NCI-H2081 (cell line): Measurements from ENCODE around the gene BMAL1.

Experiments used
- DNase-seq, 2 experiments: peaks; one replicate each; lab custom pipeline; 2025; lab: John Stamatoyannopoulos, UW

BMAL1 gene

GRCh38 chr11:13316528-13316961 is 39.0 kb downstream of the BMAL1 start:
- no peak for DNase-seq

DNA sequence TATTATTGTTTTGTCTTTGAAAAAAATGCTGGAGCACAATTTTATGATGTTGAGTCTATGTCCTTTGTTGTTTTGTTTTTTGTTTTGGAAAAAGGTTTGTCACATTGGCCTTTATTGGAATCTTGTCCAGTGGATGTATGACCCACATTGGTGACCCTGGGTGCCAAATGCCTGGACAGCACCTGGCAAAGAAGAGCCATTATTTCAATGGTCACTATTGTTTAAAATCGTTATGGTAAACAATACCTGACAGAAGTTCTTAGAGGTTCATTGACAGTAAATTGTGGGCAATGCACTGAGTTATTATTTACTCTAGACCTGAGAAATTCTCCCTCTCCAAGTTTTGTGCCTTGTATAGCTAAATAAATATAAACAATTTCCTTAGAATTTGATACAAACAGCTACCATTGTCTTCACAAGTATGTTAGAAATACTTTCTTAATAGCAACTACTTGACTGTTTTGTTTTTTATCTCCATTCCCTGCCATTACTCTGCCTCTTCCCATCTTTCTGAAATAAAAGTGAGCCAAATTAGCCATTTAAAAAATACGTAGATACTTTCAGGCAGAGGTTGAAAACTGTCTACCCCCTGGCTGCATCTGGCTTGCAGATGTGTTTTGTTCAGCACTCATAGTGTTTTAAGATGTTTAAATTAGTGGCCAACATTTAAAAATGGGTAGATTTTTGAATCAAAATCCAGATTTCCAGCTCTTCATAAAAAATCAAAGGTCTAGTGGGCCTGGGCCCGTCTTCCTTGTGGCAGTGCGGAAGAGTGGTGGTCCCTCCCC is 39.9 kb downstream of the BMAL1 start:
- no peak for DNase-seq

DNA sequence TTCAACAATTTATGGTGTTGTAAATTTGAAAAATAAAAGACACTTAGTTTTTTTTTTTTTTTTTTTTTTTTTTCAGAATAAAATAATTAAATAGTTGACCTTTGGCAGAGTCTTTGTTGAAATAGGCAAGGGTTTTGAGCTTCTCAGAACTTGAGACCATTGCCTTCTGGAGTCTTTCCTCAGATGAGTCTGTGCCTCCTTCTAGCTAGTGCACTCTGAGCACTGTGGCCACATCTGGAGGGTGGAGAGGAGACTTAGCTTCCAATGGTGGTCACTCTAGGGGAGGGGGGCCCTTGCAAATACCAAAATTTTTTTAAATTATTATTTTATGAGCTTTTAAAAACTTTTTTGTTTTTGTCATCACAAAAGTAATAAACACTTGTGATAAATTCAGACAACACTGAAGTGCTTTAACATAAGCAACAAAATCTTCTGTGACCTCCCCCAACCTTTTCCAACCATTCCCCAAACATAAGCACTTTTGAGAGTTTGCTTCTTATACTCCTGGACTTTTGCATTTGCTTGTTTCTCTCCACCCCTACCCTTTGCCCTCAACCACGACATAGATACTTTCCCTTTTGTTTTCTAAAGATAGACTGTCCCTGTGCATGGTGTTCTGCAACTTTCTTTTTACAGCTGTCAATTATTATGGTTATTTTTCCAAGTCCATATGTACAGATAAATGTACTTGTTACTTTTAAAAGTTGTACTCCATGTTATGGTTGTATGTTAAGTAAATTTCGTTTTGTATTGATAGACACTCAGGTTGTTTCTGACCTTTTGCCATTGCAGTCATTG is 41.1 kb downstream of the BMAL1 start:
- DNase-seq: no peak

- no peak for DNase-seq
Measured at GRCh38 chr11:13320688-13321087, 43.1 kb downstream of the BMAL1 start.

DNA sequence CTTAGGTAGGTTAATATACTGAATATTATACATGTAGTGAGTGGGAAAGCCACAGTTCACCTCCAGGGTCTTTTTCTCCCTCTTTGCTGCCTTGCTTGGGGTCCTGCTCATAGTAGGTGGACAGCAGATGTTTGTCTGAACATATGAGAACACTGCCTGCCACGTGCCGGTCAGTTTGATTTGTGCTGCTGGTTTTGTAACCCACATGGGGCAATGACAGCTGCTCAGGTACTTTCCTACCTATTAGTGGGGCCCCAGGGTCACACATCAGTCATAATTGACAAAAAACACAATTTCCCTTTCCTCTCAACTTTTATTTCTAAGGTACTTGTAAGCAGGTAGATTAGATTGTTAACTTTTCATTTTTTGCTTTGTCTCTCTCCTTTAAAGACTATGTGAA is 43.8 kb downstream of the BMAL1 start:
- DNase-seq: no peak

GRCh38 chr11:13324141-13324540 is 46.6 kb downstream of the BMAL1 start:
- no peak for DNase-seq

GRCh38 chr11:13324709-13325108 is 47.1 kb downstream of the BMAL1 start:
- DNase-seq: no peak

- DNase-seq: peak; percentile 51 to 75
Measured at GRCh38 chr11:13327421-13327820, 49.8 kb downstream of the BMAL1 start.

DNA sequence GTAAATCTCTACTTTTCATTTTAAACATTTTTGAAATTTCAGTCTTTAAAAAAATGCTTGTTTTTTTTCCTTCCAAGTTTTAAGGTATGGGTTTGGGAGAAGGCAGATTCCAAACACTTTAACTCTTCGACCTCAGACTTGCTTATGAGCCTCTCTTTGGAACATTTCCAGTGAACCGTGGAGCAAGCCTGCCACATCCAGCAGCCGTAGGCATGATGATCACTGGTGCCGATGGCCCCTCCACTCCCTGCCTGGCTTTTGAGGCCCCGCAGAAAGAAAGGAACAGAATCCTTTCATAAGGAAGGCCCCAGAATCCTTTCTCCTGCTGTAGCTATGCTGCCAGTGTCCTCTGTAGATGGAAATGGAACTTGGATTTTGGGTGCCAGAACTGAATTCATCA is 50.7 kb downstream of the BMAL1 start:
- peak in 1 of 2 experiments; percentile 23 for DNase-seq

GRCh38 chr11:13329670-13330356 is 52.2 kb downstream of the BMAL1 start:
- DNase-seq: peak; percentile 71 to 93

DNA sequence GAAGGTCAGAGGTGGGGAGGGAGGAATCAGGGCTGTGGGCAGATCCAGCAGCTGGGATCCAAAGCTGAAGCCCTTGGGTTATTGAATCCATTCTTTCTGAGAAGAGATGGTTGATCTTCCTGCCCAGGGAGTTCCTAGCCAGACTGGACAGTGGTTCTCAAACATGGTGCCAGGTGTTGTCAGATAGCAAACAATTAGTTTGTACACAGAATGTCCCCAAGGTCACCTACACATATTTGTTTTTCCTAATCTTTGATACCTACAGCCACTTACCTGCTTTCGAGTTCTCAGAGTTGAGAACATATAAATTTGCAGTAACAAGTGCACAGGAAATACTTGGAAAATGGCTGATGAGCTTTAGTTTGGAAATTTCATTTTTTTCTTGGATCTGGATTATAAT is 54.5 kb downstream of the BMAL1 start:
- no peak for DNase-seq

DNA sequence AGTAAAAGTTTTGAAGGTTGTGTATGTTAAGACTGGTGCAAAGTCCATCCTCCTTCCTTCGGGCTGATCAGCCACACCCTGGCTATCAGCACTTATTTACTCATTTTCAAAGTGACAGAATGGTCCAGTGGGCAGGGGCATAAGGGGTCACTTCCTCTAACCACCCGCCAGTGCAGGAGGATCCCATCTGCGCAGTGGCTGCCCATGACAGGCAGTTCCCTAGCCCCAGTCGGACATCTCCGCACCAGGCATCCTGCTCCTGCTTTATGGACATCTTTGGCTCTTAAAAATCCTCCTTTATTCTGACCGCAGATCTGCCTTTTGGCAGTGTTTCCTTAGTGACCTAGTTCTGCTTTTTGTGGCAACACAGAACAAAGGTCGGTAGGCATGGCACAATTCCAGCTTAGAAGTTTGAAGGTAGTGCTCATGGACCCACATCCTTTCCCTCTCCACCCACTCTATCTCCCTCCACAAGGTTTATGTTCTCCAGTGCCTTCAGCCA is 55.9 kb downstream of the BMAL1 start:
- no peak for DNase-seq

DNA sequence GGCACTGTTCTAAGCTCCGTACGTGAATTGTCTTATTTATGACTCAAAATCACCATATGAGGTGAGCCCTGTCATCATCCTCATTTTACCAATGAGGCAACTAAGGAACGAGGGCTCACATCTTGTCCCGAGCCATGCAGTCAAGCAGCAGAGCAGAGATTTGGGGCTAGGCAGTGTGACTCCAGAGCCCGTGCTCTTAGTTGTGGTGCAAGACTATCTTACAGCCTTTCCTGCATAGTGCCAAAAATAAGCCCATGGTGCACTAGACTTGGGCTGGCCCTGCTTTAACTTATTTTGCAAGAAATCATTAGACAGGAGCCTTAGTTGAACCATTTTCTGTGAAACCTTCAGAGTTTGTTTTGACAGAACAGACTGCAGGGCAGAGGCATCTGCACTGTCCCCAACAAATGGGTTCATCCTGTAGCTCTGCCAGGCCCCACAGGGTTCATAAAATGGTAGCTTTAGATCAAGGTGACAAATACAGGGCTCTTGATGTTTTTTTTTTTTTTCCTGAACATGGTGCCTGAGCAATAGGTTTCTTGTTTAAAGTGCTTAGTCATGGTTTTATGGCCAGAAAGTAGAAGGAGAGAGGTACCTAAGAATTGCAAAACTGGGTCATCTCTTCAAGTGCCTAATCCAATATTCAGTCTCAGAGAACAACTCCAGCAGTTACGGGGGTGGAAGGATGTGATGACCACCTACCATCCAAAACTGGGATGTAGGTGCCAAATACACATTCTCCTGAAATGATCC is 56.6 kb downstream of the BMAL1 start:
- DNase-seq: no peak

DNA sequence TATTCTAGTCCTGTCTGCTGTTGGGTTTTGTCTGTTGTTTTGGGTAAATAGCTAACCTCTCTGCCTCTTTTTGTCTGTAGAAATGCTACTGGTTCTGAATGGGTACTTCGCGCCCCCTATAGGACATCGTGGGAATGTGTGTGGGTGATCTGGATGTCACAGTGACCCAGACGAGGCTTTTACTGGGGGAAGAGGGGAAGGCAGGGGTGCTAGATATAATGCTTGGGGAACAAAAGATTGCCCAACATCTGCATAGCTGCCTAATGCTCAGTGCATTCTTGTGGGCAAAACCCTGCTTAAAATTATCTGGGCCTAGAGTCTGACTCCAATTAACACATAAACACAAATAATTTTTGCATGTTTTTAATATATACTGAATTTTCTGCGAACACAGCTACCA is 57.7 kb downstream of the BMAL1 start:
- DNase-seq: peak; percentile 53 to 69

DNA sequence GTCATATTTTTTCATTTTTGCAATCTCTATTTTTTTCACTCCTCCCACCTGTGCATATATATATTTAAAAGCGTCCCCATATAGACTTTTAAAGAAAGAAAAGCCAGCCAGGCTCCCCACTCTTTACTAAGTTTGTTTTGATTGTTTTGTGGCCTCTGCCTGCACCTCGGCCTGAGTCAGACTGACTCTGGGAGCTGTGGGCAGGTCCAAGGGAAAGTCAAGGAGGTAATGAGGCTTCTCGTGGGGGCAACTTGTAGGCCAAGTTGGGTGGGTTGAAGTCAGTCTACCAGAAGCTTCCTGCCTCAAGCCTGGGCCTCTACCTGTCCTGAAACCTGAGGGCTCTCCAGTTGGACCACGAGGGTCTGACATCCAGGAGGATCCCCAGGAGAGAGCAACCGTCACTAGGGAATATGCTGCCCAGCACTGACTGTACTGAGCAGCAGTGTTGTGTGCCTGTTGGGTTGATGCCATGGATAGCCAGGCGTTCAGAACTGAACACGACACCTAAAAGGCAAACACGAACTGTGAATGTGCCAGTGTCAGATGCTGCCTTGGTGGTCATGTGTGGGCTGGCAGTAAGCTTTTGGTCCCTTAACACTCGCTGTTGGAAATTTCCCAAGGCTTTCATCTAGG is 58.8 kb downstream of the BMAL1 start:
- no peak for DNase-seq

GRCh38 chr11:13338019-13338426 is 60.4 kb downstream of the BMAL1 start:
- no peak for DNase-seq

GRCh38 chr11:13338427-13339069 is 61.0 kb downstream of the BMAL1 start:
- no peak for DNase-seq

- DNase-seq: no peak
Measured at GRCh38 chr11:13339195-13340153, 61.9 kb downstream of the BMAL1 start.

- DNase-seq: no peak
Measured at GRCh38 chr11:13341026-13341425, 63.4 kb downstream of the BMAL1 start.

DNA sequence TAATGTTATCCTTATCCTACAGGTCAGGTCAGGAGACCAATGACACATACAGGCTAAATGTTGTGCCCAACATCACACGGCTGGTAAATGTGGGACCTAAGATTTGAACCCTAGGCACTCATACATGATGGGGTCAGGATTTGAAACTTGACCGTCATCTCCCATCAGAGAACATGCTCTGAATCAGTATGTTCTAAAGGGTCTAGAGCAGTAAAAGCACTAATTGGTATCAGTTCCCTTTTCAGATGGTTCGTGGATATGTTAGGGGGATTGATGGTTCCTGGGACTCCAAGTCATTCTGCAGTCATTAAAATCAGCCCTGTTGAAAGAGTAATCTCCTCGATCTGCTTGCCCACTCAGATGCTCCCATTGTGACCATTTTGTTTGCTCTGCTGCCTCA is 65.5 kb downstream of the BMAL1 start:
- DNase-seq: no peak
